ENCODE measurements around the gene AFF1.

DNA sequence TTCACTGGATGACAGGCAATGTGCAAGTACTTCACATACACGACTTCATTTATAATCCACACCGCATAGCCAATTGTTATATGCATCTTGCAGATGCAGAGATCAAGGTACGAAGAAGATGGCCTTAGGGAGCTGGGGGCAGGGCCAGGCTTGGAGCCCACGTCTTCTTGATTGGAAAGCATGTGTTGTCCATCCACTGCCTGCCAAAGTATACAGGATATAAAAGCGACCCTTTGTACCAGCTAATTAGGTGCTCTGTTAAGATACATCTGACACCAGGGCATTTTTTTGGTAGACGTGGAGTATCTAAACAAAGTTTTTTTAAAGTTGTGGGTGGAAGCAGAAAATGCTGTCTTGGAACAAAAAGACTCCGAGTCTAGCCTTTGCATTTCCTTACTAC is 44.0 kb upstream of the AFF1 start:
- TF ChIP-seq, protein P1, sequence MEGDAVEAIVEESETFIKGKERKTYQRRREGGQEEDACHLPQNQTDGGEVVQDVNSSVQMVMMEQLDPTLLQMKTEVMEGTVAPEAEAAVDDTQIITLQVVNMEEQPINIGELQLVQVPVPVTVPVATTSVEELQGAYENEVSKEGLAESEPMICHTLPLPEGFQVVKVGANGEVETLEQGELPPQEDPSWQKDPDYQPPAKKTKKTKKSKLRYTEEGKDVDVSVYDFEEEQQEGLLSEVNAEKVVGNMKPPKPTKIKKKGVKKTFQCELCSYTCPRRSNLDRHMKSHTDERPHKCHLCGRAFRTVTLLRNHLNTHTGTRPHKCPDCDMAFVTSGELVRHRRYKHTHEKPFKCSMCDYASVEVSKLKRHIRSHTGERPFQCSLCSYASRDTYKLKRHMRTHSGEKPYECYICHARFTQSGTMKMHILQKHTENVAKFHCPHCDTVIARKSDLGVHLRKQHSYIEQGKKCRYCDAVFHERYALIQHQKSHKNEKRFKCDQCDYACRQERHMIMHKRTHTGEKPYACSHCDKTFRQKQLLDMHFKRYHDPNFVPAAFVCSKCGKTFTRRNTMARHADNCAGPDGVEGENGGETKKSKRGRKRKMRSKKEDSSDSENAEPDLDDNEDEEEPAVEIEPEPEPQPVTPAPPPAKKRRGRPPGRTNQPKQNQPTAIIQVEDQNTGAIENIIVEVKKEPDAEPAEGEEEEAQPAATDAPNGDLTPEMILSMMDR (IDR thresholded peaks at IDR 0.05; ENCODE audit: low read length) = no peak
- no peak for TF ChIP-seq EZH2phosphoT487 (IDR thresholded peaks at IDR 0.05; ENCODE audit: low read length)
